HG03571 (cell line): ENCODE measurements around the gene SNED1.

Experiments used
- ATAC-seq: cut with Tn5 transposase; IDR thresholded peaks from one replicate; pipeline ENCODE4 v1.9.1; 2021; ENCODE audit not compliant: unreplicated experiment

The SNED1 gene

DNA sequence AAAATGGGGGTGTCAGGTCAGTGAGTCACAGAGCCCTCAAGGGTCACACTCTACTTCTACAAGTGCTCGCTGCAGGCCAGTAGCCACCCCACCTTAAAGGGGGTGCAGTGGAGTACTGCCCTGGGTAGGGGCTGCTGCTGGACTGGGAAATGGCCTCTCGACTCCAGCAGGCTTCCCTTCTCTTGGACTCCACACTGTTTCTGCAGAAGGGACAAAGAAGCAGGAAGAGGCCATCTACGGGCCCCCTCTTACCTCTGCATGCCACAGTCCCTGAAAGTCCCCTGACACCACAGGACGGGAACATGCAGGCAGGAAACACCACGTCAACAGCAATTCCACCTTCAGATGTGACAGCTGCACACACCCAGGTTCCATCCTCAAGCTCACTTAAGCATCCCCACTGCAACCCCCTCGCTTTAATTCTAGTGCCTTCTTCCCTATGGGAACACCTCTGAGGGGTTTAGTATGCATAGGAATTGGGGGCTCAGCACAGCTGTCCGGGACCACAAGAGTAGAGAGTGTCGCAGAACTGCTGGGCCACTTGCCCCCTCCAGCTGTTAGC, 22.3 kb downstream of the SNED1 start:
- no peak for ATAC-seq

DNA sequence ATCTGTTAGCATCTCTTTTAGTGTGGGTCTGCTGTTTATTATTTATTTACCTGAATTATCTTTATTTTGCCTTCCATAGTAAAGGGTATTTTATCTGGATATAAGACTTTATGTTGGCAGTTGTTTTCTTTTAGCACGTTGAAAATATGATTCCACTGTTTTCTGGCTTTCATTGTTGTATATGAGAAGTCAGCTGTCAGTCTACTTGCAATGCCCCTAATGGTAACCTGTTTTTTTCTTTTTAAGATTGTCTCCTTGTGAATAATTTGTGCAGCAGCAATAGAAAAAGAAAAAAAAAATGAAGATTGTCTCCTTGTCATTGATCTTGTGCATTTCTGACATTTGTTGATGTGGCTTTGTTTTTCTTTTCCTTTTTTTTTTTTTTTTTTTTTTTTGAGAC, 27.2 kb downstream of the SNED1 start:
- no peak for ATAC-seq

DNA sequence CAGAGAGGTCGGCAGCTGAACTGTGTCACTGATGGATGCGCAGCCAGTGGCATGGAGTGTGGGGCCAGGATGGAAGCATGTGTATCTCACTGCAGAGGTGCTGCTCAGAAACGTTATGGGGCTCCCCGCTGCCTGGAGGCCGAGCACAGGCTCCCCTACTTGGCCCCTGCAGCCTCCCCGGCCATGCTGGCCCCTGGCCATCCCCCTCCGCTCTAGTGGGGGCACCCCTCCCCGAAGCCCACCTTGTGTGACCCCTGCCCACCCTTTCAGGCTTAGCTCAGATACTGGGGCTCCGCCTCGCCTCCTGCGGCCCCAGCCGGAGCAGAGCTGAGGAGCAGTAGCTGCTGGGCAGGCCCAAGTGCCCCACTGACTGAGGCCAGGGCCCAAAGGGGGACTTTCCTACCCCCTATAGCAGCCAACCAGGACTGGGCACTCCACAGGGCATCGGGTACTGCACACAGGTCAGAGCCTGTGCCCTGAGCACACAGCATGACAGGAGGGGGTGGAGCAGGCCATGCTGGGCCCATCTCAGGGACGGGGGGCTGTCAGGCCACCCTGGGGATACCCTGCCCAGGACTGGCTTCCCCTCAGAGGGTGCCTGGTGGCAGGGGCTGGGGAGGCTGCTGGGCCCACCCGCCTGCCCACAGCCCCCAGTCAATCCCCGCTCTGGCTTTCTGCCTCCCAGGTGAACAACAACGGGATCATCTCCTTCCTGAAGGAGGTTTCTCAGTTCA, 31.3 kb downstream of the SNED1 start:
- no peak for ATAC-seq

DNA sequence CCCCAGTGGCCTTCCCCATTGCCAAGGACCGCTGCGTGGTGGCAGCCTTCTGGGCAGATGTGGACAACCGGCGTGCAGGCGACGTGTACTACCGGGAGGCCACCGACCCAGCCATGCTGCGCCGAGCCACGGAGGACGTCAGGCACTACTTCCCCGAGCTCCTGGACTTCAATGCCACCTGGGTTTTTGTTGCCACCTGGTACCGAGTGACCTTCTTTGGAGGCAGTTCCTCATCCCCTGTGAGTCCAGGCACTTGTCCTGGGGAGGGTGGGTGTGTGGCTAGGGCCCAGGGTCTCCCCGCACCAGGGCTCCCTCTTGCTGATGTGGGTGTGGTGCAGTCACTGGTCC, 31.9 kb downstream of the SNED1 start:
- no peak for ATAC-seq

DNA sequence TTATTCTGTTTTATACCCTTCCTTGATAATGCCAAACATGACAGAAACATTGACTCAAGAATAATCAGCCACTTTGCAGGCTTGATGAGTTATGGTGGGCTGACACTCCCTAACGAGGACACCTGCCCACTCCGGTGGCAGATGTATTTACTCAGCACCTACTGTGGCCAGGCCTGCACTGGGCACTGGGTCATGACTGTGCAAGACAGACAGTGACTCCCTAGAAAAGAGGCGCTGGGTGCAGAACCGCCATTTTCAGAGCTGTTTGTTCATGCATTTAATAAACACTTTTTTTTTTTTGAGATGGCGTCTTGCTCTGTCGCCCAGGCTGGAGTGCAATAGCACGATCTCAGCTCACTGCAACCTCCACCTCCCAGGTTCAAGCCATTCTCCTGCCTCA, 32.5 kb downstream of the SNED1 start:
- no peak for ATAC-seq

DNA sequence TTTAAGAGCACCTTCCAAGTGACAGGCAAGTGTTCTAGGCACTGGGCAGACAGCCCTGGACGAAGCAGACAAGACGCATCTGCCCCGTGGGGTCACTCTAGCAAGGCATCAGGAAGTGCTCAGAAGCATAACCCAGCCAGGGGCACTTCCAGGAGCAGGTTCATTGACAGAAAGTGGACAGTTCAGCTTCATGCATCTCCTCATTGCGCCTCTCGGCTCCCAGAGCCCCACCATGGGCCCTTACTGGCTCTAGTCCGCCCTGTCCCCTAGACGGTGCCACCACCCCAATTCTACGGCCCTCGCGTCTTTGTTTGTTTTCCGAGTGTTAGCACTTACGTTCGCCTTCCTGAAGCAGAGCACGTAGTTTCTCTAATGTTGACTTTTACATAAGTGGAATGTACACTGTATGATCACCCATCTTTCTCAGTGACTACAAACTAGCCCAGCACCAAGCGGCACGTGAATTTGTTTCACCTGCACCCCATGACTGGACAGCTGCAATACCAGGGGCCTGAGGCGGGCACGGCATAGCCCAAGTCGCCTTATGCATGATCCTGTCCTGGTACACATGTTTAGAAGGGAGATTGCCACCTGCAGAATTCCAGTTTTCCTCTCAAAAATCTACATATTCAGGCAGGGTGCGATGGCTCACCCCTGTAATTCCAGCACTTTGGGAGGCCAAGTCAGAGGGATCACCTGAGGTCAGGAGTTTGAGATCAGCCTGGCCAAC, 33.2 kb downstream of the SNED1 start:
- no peak for ATAC-seq

DNA sequence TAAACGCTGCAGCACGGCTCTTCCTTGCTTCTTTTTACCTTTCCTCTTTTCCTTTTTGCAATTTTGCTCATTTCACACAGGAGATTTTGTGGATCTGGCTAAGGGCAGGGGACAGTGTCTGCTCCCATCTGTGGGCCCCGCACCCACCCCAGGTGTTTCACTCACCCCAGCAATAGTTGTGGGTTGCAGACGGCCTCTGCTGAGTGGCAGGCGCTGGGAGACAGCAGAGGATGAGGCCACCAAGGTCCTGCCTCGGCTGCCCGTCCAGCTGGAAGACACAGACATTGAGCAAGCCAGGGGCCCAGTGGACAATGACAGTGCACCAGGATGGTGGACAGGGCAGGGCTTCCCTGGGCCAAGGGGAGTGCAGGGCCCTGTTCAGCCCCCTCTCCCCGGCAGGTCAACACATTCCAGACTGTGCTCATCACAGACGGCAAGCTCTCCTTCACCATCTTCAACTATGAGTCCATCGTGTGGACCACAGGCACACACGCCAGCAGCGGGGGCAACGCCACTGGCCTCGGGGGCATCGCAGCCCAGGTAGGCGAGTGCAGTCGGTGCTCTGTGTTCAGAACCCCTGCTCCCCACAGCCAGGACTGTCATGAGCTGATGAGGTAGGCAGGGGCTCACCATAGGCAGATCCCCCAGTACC, 35.0 kb downstream of the SNED1 start:
- no peak for ATAC-seq

DNA sequence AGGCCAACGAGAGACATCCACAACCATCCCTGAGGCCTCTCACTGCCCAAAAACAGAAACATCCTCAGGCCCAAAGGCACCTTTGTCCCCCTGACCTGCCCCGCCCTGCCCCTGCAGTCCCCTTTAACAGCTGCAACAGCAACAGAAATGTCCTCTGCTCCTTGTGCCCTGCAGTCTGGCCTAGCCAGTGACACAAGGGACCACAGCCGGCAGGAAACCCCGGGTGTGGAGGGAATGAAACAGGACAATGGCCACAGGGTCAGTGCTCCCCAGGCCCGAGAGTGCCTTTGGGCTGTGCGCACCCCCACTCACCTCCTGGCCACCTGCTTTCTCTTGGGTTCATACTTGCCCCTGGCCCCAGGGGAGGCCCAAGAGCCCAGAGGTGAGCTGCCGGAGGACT, 35.6 kb downstream of the SNED1 start:
- no peak for ATAC-seq

DNA sequence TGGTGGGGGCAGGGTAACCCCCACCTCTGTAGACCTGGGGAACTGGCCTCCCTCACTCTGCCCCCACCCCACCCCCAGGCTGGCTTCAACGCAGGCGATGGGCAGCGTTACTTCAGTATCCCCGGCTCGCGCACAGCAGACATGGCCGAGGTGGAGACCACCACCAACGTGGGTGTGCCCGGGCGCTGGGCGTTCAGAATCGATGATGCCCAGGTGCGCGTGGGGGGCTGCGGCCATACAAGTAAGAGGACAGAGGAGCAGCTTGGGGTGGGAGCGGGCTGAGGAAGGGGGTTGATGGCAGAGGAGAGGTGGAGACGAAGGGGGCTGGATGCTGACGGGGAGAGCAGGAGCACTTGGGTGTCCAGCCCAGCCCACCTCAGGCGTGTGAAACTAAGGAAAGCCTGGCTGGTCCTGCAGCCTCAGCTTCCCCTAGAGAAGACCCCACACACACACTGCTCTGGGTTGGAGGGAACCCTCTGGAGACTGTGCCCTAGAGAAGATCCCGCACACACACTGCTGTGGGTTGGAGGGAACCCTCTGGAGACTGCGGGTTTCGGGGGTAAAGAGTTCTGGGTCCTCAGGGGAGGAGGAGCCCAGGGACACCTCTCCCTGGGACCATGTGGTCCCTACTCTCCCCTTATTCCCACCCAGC, 36.2 kb downstream of the SNED1 start:
- ATAC-seq: no peak

DNA sequence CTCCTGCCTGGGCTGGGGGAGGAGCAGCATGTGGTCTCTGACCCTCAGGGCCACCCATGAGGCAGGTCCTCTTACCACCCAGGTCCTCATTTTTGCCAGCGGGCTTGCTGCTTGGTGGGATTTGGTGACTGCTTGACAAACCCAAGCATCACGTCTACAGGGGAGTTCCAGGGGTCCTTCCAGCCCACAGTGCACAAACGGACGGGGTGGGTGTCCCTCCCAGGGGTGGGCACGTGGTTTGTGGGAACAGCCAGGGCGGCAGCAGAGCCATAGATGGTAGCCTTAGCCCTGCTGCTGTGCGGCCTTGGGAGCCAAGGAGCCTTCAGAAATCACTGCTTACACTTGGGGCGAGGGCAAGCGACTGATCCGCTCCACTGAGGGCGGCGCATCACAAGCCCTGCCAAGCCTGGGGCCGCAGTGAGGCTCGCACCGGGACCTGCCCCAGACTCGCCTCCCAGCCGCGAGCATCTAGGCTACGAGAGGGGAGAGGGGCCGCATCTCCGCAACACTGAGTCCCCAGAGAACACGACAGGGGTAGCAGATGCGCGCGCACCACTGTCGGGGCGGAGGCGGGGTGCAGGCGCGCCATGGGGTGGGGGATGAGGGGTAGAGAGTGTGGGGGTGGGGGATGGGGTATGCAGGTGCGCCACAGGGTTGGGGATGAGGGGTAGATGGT, 36.9 kb downstream of the SNED1 start:
- ATAC-seq: no peak

DNA sequence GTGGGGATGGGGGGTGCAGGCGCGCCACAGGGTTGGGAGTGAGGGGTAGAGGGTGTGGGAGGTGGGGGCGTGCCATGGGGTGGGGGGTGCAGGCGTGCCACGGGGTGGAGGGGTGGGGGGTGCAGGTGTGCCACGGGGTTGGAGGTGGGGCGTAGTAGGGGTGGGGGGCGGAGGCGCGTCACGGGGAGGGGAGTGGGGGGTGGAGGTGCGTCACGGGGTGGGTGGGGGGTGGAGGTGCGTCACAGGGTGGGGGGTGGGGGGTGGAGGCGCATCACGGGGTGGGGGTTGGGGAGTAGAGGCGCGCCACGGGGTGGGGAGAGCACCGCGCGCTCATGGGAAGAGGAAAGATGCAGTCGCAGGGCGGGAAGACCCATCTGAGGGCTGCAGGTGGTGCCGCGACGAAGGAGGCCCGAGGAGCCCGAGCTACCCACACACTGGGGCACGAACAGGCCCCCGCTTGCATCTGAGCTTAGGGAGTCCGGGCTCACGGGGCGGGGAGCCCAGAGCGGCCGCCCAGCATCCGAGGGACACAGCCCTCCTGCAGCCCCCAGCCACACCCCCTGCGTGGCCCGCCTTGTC, 37.5 kb downstream of the SNED1 start:
- peak; percentile 14 for ATAC-seq

DNA sequence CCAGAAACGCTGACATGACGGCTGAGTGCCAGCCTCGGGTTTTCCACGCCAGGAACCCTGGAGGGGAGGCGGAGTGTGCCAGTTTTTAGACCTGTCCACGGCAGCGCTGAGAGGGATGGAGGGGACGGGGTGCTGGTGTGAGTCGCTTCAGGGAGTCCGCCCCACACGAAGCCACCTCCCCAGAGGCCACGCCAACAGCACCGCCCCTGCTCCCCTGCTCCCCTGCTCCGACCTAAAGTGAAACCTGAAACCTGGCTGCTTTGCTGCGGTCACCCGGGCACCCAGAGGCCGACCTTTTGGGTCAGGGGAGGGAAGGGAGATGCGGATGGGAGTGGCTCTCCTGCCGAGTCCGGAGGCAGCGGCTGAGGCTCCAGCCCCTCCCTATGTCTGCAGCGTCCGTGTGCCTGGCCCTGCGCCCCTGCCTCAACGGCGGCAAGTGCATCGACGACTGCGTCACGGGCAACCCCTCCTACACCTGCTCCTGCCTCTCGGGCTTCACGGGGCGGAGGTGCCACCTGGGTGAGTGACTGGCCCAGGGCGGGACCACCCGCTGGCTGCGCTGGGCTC, 38.1 kb downstream of the SNED1 start:
- peak; percentile 66 for ATAC-seq

DNA sequence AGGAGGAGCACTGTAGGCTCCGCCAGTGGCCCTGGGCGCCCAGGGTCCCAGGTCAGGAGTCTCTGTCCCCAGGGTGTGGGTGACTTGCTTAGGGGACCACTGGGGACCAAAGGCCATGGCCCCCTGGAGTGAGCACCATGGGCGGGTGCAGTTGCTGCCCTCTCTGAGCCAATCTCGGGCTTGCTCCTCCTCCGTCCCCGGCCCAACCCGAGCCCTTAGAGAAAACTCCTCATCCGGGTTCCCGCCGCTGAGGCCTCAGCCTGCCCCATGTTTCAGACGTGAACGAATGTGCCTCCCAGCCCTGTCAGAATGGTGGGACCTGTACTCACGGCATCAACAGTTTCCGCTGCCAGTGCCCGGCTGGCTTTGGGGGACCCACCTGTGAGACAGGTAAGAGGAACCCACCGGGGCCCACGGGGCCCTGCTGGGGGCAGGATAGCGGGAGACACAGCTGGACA, 38.6 kb downstream of the SNED1 start:
- ATAC-seq: no peak

DNA sequence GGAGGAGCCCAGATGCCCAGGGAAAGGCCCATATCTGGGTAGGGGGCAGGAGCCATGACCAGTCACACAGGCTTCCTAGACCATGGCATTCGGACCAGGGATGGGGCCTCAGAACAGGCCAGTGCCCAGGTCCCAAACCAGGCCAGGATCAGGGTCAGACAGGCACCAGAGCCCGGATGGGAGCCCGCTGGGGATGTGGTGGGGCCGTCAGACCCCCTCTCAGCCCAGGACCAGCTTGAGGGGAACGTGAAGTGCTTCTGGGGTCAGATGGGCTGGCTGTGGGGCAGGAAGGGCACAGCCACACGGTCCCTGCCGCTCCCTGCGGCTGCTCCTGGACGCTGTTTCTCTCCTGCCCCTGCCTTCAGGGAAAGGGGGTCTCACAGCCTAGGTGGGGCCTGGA, 39.1 kb downstream of the SNED1 start:
- no peak for ATAC-seq

DNA sequence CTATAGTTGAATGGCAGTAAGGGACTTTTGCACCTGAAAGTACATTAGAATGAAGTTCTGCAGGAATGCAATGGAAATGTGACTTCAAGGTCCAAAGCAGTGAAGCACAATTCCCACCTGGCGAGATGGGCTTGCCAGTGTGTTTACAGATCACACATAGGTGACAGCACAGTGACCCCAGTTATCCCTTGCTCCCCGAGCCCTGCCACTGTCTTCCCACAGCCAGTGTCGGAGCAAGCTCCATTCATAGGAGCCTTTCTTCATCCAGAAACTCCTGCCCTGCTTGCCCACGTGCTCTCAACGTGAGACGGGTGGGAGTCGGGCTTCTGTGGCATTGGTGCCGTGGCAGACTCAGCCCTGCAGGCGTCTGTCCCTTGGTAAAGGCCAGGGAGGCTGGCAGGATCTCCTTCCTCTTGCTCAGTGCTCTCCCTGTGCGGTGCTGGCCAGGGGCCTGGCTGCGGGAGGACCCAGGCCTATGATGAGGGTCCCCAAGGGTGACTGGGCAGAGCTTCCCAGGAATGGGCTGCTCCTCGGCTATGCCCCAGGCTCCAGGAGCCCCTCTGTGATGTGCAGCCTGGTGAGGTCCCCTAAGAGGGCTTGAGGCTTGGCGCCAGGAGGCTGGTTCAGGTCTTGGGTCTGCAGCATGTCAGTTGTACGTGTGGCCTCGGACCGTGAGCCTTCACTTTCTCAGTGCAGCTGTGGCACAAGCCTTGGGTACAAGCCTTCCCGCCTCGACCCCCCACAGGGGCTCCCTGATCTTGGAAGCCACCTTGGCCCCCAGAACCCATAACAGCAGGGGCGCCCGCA, 40.2 kb downstream of the SNED1 start:
- no peak for ATAC-seq

DNA sequence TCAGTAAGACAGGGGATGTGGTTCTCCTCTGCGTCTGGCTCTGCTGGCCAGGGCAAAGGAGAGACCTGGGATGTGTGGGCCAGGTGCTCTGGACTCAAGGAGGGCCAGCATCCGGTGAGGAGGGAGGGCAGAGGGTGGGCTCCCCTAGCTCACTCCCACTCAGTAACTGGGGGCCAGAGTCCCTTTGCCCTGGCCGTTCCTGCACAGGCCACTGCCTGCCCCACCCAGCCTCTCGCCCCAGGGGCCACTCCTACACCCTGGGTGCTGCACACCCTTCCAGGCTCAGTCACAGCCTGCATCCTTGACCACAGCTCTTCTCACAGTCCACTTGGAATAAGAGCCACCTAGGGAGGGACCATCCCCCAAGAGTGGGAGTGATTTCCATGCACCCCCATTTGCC, 41.0 kb downstream of the SNED1 start:
- ATAC-seq: no peak

DNA sequence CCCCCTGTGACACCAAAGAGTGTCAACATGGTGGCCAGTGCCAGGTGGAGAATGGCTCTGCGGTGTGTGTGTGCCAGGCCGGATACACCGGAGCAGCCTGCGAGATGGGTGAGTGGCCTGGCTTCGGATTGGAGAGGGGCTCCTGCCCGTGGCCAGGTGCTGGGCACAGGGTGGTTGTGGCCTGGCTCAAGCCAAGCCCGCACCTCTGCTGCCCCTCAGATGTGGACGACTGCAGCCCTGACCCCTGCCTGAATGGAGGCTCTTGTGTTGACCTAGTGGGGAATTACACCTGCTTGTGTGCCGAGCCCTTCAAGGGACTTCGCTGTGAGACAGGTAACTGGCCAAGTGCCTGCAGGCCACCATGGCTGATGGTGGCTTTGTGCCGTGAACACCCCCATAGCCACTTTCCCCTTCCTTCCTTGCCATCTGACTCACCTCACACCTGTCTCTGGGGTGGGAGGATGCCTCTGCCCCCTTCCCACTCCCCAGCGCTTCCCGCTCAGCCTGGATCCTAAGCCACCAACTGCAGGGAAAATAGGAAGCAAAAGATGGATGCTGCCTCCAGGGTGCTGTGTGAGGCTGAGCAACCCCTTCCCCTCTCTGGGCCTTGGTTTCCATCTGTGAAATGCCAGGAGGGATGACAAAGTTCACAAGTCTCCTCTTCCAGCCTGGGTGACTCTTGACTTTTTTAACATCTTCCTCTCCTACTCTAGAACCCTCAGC, 41.8 kb downstream of the SNED1 start:
- ATAC-seq: no peak

DNA sequence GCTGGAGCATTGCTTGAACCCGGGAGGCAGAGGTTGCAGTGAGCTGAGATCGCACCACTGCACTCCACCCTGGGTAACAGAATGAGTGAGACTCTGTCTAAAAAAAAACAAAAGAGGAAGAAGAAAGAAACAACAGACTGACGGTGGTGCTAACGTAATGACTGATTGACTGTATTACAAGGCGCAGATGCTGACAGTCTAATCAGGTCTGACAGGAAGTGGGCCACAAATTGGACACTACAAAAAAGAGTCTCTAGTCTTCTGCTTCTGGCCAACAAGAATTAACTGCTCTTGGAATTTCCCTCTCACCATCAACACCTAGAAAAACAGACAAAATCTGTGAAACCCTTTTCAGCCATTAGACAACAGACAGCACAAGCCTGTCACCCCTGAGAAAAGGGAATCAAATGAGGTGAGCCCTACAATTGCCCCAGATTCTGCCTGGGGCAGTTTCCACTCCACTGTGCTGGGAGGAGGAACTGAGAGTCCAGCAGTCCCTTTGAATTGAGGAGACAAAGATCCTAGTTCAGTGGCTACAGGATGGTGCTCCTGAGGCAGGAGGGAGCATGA, 43.3 kb downstream of the SNED1 start:
- peak; percentile 67 for ATAC-seq
